ENCODE measurements around the gene TSKS. TPM values are rescaled to one million over a fixed set of nuclear protein-coding genes. Genes with fewer than 3 reads are reported as not detected.

The TSKS gene
- total RNA-seq, 1 experiment from 2014 or later: 0.48 TPM

- TF ChIP-seq ZNF512 (CRISPR knock-in tag; IDR thresholded peaks at IDR 0.05; ENCODE audit: borderline replicate concordance) (no peak), CREB1 (CRISPR knock-in tag; IDR thresholded peaks at IDR 0.05) (0 out of 2 replicates have a peak, but pooled peaks have one; percentile 26), FOXP1 (CRISPR knock-in tag; IDR thresholded peaks at IDR 0.05; ENCODE audit: borderline replicate concordance) (peak; percentile 69; the same call in 1 of the 2 replicates), RELA (CRISPR knock-in tag; IDR thresholded peaks at IDR 0.05; ENCODE audit: borderline replicate concordance) (no peak), SP1 (CRISPR knock-in tag; conservative IDR thresholded peaks at IDR 0.05) (0 out of 2 replicates have a peak, but pooled peaks have one; percentile 26), CTCF (IDR thresholded peaks at IDR 0.05) (no peak), TCF7 (CRISPR knock-in tag; IDR thresholded peaks at IDR 0.05; ENCODE audit: low read depth) (0 out of 2 replicates have a peak, but pooled peaks have one; percentile 32), ZNF317 (CRISPR knock-in tag; IDR thresholded peaks at IDR 0.05; ENCODE audit: borderline replicate concordance, low read depth) (0 out of 2 replicates have a peak, but pooled peaks have one; percentile 59), ZNF416 (CRISPR knock-in tag; IDR thresholded peaks at IDR 0.05) (peak; percentile 66; the same call in 1 of the 2 replicates), CBFB (CRISPR knock-in tag; IDR thresholded peaks at IDR 0.05; ENCODE audit: low read depth) (peak; percentile 59; the same call in 1 of the 2 replicates), TEAD1 (CRISPR knock-in tag; IDR thresholded peaks at IDR 0.05) (0 out of 2 replicates have a peak, but pooled peaks have one; percentile 29), USF1 (CRISPR knock-in tag; IDR thresholded peaks at IDR 0.05) (peak; percentile 61; the same call in 1 of the 2 replicates), FOXP4 (CRISPR knock-in tag; IDR thresholded peaks at IDR 0.05) (peak; percentile 52), ATF1 (CRISPR knock-in tag; IDR thresholded peaks at IDR 0.05) (peak; percentile 75; the same call in 1 of the 2 replicates), NFE2L1 (CRISPR knock-in tag; IDR thresholded peaks at IDR 0.05) (peak; percentile 45; the same call in 1 of the 2 replicates), EMX1 (CRISPR knock-in tag; IDR thresholded peaks at IDR 0.05) (no peak), NFATC4 (CRISPR knock-in tag; IDR thresholded peaks at IDR 0.05) (no peak), SMAD3 (CRISPR knock-in tag; IDR thresholded peaks at IDR 0.05; ENCODE audit: borderline replicate concordance) (0 out of 2 replicates have a peak, but pooled peaks have one; percentile 34), SMAD4 (CRISPR knock-in tag; IDR thresholded peaks at IDR 0.05) (no peak), MYBL2 (CRISPR knock-in tag; IDR thresholded peaks at IDR 0.05) (0 out of 2 replicates have a peak, but pooled peaks have one; percentile 51)
- TF ChIP-seq, protein P1, sequence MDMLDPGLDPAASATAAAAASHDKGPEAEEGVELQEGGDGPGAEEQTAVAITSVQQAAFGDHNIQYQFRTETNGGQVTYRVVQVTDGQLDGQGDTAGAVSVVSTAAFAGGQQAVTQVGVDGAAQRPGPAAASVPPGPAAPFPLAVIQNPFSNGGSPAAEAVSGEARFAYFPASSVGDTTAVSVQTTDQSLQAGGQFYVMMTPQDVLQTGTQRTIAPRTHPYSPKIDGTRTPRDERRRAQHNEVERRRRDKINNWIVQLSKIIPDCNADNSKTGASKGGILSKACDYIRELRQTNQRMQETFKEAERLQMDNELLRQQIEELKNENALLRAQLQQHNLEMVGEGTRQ (CRISPR knock-in tag; IDR thresholded peaks at IDR 0.05): peak; percentile 31; the same call in 1 of the 2 replicates
- TF ChIP-seq, protein P2, sequence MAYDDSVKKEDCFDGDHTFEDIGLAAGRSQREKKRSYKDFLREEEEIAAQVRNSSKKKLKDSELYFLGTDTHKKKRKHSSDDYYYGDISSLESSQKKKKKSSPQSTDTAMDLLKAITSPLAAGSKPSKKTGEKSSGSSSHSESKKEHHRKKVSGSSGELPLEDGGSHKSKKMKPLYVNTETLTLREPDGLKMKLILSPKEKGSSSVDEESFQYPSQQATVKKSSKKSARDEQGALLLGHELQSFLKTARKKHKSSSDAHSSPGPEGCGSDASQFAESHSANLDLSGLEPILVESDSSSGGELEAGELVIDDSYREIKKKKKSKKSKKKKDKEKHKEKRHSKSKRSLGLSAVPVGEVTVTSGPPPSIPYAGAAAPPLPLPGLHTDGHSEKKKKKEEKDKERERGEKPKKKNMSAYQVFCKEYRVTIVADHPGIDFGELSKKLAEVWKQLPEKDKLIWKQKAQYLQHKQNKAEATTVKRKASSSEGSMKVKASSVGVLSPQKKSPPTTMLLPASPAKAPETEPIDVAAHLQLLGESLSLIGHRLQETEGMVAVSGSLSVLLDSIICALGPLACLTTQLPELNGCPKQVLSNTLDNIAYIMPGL (CRISPR knock-in tag; IDR thresholded peaks at IDR 0.05): peak; percentile 77
- TF ChIP-seq, protein P3, sequence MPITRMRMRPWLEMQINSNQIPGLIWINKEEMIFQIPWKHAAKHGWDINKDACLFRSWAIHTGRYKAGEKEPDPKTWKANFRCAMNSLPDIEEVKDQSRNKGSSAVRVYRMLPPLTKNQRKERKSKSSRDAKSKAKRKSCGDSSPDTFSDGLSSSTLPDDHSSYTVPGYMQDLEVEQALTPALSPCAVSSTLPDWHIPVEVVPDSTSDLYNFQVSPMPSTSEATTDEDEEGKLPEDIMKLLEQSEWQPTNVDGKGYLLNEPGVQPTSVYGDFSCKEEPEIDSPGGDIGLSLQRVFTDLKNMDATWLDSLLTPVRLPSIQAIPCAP (CRISPR knock-in tag; IDR thresholded peaks at IDR 0.05): no peak
- TF ChIP-seq, protein P4, sequence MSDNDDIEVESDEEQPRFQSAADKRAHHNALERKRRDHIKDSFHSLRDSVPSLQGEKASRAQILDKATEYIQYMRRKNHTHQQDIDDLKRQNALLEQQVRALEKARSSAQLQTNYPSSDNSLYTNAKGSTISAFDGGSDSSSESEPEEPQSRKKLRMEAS (CRISPR knock-in tag; IDR thresholded peaks at IDR 0.05): peak; percentile 62
Measured at GRCh38 chr19:49809160-49809940, 46.2 kb upstream of the TSKS start (continued).

Data from WTC11 (cell line).